Measurements from ENCODE around the gene ZNF689.
A peak's percentile ranks its signal among the peaks of the same experiment; 100 is the strongest.

- TF ChIP-seq, protein P1, sequence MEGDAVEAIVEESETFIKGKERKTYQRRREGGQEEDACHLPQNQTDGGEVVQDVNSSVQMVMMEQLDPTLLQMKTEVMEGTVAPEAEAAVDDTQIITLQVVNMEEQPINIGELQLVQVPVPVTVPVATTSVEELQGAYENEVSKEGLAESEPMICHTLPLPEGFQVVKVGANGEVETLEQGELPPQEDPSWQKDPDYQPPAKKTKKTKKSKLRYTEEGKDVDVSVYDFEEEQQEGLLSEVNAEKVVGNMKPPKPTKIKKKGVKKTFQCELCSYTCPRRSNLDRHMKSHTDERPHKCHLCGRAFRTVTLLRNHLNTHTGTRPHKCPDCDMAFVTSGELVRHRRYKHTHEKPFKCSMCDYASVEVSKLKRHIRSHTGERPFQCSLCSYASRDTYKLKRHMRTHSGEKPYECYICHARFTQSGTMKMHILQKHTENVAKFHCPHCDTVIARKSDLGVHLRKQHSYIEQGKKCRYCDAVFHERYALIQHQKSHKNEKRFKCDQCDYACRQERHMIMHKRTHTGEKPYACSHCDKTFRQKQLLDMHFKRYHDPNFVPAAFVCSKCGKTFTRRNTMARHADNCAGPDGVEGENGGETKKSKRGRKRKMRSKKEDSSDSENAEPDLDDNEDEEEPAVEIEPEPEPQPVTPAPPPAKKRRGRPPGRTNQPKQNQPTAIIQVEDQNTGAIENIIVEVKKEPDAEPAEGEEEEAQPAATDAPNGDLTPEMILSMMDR (IDR thresholded peaks at IDR 0.05 in 8 of 11, conservative IDR thresholded peaks at IDR 0.05 in 3 of 11): peak in 1 of 11 experiments; percentile 14
- TF ChIP-seq POLR2AphosphoS5 (IDR thresholded peaks at IDR 0.05) (no peak), POLR2A (IDR thresholded peaks at IDR 0.05) (no peak)
These were observed 52.6 kb downstream of the ZNF689 start for GRCh38 chr16:30557707-30557956.

Measured in spleen (tissue), 7 donors.